ENCODE measurements around the gene SKIDA1. TPM values are rescaled to one million over a fixed set of nuclear protein-coding genes. Genes with fewer than 3 reads are reported as not detected.

Gene SKIDA1
- total and polyA plus RNA-seq, 2 donors (not counting 1 experiment from before 2014, with no cell fraction given) = 0.28 to 0.50 TPM

GRCh38 chr10:21534604-21535493 lies 9.4 kb upstream of the SKIDA1 start:
- no peak for TF ChIP-seq CTCF (conservative IDR thresholded peaks at IDR 0.05 in 1 of 2, IDR thresholded peaks at IDR 0.05 in 1 of 2; ENCODE audit: low read depth in 1 of 2, low read length in 2 of 2)
- TF ChIP-seq EZH2 (IDR thresholded peaks at IDR 0.05; ENCODE audit: low read length, missing control alignments) = no peak
- Histone ChIP-seq H3K4me3 (replicated peaks in 1 of 4; ENCODE audit: control extremely low read depth in 1 of 4, insufficient read depth in 1 of 4, low read depth in 3 of 4, low read length in 4 of 4) (peak overlapping the region; percentile 67 to 77 (median 72)), H3K4me1 (ENCODE audit: control insufficient read depth, extremely low read depth, insufficient read depth, low read length) (peaks cover 6% of the 10 kb centered on the region), H3K4me2 (ENCODE audit: extremely low read depth, insufficient read depth, low read length) (peak overlapping the region; percentile 81), H3K9ac (ENCODE audit: insufficient read depth, low read length) (peak overlapping the region; percentile 65), H4K20me1 (ENCODE audit: control insufficient read depth, extremely low read depth, insufficient read depth, low read length) (no peaks in the 10 kb centered on the region), H2AFZ (ENCODE audit: low read length) (no peak overlapping the region), H3K27me3 (ENCODE audit: control insufficient read depth, insufficient read depth, low read length) (no peaks in the 10 kb centered on the region), H3K36me3 (ENCODE audit: control insufficient read depth, insufficient read depth, low read length) (peaks cover 2% of the 10 kb centered on the region), H3K27ac (ENCODE audit: insufficient read depth, low read length) (peak overlapping the region; percentile 23), H3K9me3 (ENCODE audit: control insufficient read depth, insufficient read depth, low read depth, low read length) (no peaks in the 10 kb centered on the region), H3K79me2 (ENCODE audit: control insufficient read depth, insufficient read depth, low read length) (peaks cover 31% of the 10 kb centered on the region)
- peak; percentile 54 to 56 for DNase-seq (ENCODE audit: low read depth in 2 of 2)

- DNase-seq (ENCODE audit: low read depth in 2 of 2) = no peak
- Histone ChIP-seq H3K9ac (ENCODE audit: insufficient read depth, low read length) (peak overlapping the region; percentile 42), H3K9me3 (ENCODE audit: control insufficient read depth, insufficient read depth, low read depth, low read length) (no peaks in the 10 kb centered on the region), H3K36me3 (ENCODE audit: control insufficient read depth, insufficient read depth, low read length) (peaks cover 2% of the 10 kb centered on the region), H3K4me2 (ENCODE audit: extremely low read depth, insufficient read depth, low read length) (peak overlapping the region; percentile 35), H3K4me1 (ENCODE audit: control insufficient read depth, extremely low read depth, insufficient read depth, low read length) (peaks cover 6% of the 10 kb centered on the region), H3K27ac (ENCODE audit: insufficient read depth, low read length) (no peak overlapping the region), H3K27me3 (ENCODE audit: control insufficient read depth, insufficient read depth, low read length) (no peaks in the 10 kb centered on the region), H3K4me3 (replicated peaks in 1 of 4; ENCODE audit: control extremely low read depth in 1 of 4, insufficient read depth in 1 of 4, low read depth in 3 of 4, low read length in 4 of 4) (peak overlapping the region; percentile 46 to 77 (median 72)), H3K79me2 (ENCODE audit: control insufficient read depth, insufficient read depth, low read length) (peaks cover 31% of the 10 kb centered on the region), H2AFZ (ENCODE audit: low read length) (no peak overlapping the region), H4K20me1 (ENCODE audit: control insufficient read depth, extremely low read depth, insufficient read depth, low read length) (no peaks in the 10 kb centered on the region)
- TF ChIP-seq CTCF (conservative IDR thresholded peaks at IDR 0.05 in 1 of 2, IDR thresholded peaks at IDR 0.05 in 1 of 2; ENCODE audit: low read depth in 1 of 2, low read length in 2 of 2) (no peak), EZH2 (IDR thresholded peaks at IDR 0.05; ENCODE audit: low read length, missing control alignments) (no peak)
Observed at GRCh38 chr10:21534280-21534586, 8.8 kb upstream of the SKIDA1 start.

- peak; percentile 97 for DNase-seq (ENCODE audit: low read depth in 2 of 2)
- H3K79me2 ChIP-seq (ENCODE audit: control insufficient read depth, insufficient read depth, low read length) = peaks cover 29% of the 10 kb centered on the region
- no peaks in the 10 kb centered on the region for H3K27me3 ChIP-seq (ENCODE audit: control insufficient read depth, insufficient read depth, low read length)
- peak within 1 kb of the TSS; percentile 83 for H2AFZ ChIP-seq (ENCODE audit: low read length)
- peaks cover 6% of the 10 kb centered on the region for H3K4me1 ChIP-seq (ENCODE audit: control insufficient read depth, extremely low read depth, insufficient read depth, low read length)
- no peaks in the 10 kb centered on the region for H3K9me3 ChIP-seq (ENCODE audit: control insufficient read depth, insufficient read depth, low read depth, low read length)
- peak within 1 kb of the TSS; percentile 87 for H3K27ac ChIP-seq (ENCODE audit: insufficient read depth, low read length)
- TF ChIP-seq EZH2 (IDR thresholded peaks at IDR 0.05; ENCODE audit: low read length, missing control alignments) (no peak), CTCF (conservative IDR thresholded peaks at IDR 0.05 in 1 of 2, IDR thresholded peaks at IDR 0.05 in 1 of 2; ENCODE audit: low read depth in 1 of 2, low read length in 2 of 2) (peak; percentile 33 to 34)
- H3K4me3 ChIP-seq (replicated peaks in 1 of 4; ENCODE audit: control extremely low read depth in 1 of 4, insufficient read depth in 1 of 4, low read depth in 3 of 4, low read length in 4 of 4) = peak within 1 kb of the TSS; percentile 67 to 77 (median 72)
- H3K36me3 ChIP-seq (ENCODE audit: control insufficient read depth, insufficient read depth, low read length) = peaks cover under 1% of the 10 kb centered on the region
- H3K9ac ChIP-seq (ENCODE audit: insufficient read depth, low read length) = peak within 1 kb of the TSS; percentile 69
- peak within 1 kb of the TSS; percentile 99 for H3K4me2 ChIP-seq (ENCODE audit: extremely low read depth, insufficient read depth, low read length)
- no peaks in the 10 kb centered on the region for H4K20me1 ChIP-seq (ENCODE audit: control insufficient read depth, extremely low read depth, insufficient read depth, low read length)
Observed at GRCh38 chr10:21533467-21534279, 8.2 kb upstream of the SKIDA1 start, which contains the start of gene MLLT10. TSS of gene MLLT10 (plus strand) at chr10:21534232. CDS start at chr10:21534645, 413 bp downstream.
